ENCODE results near the gene DHRS2.

DHRS2 gene

GRCh38 chr14:23603103-23603502 lies 33.1 kb upstream of the DHRS2 start:
- TF ChIP-seq TCF4 (CRISPR knock-in tag; IDR thresholded peaks at IDR 0.05; ENCODE audit: borderline replicate concordance) (no peak), PATZ1 (CRISPR knock-in tag; IDR thresholded peaks at IDR 0.05; ENCODE audit: borderline replicate concordance) (no peak), ZFP3 (CRISPR knock-in tag; IDR thresholded peaks at IDR 0.05) (no peak), ZNF565 (CRISPR knock-in tag; conservative IDR thresholded peaks at IDR 0.05; ENCODE audit: low read depth) (no peak), SNAI2 (CRISPR knock-in tag; IDR thresholded peaks at IDR 0.05) (no peak), CSDC2 (CRISPR knock-in tag; IDR thresholded peaks at IDR 0.05) (no peak), BACH2 (CRISPR knock-in tag; IDR thresholded peaks at IDR 0.05; ENCODE audit: borderline replicate concordance) (no peak), TSHZ2 (CRISPR knock-in tag; IDR thresholded peaks at IDR 0.05) (no peak), PPARA (CRISPR knock-in tag; IDR thresholded peaks at IDR 0.05; ENCODE audit: borderline replicate concordance) (no peak), RARB (CRISPR knock-in tag; IDR thresholded peaks at IDR 0.05) (no peak), CSRNP3 (CRISPR knock-in tag; IDR thresholded peaks at IDR 0.05) (no peak), ARNTL (CRISPR knock-in tag; IDR thresholded peaks at IDR 0.05; ENCODE audit: borderline replicate concordance, low read depth) (no peak), CREB5 (CRISPR knock-in tag; IDR thresholded peaks at IDR 0.05; ENCODE audit: low read depth) (no peak), ESRRG (CRISPR knock-in tag; IDR thresholded peaks at IDR 0.05) (no peak), TOX (CRISPR knock-in tag; IDR thresholded peaks at IDR 0.05; ENCODE audit: borderline replicate concordance) (no peak)
- ATAC-seq = no peak

- no peak for TF ChIP-seq ZC3H10 (CRISPR knock-in tag; IDR thresholded peaks at IDR 0.05)
- no peak for TF ChIP-seq BACH2 (CRISPR knock-in tag; IDR thresholded peaks at IDR 0.05; ENCODE audit: borderline replicate concordance)
- TF ChIP-seq RARB (CRISPR knock-in tag; IDR thresholded peaks at IDR 0.05) = no peak
- TF ChIP-seq ZNF565 (CRISPR knock-in tag; conservative IDR thresholded peaks at IDR 0.05; ENCODE audit: low read depth) = no peak
- no peak for TF ChIP-seq TCF4 (CRISPR knock-in tag; IDR thresholded peaks at IDR 0.05; ENCODE audit: borderline replicate concordance)
- no peak for TF ChIP-seq ARNTL (CRISPR knock-in tag; IDR thresholded peaks at IDR 0.05; ENCODE audit: borderline replicate concordance, low read depth)
- no peak for ATAC-seq
Observed at GRCh38 chr14:23604148-23604547, 32.0 kb upstream of the DHRS2 start.

- ATAC-seq = no peak
- TF ChIP-seq ISL1 (CRISPR knock-in tag; IDR thresholded peaks at IDR 0.05) (no peak), ESRRG (CRISPR knock-in tag; IDR thresholded peaks at IDR 0.05) (no peak), ZFP3 (CRISPR knock-in tag; IDR thresholded peaks at IDR 0.05) (no peak), CSDC2 (CRISPR knock-in tag; IDR thresholded peaks at IDR 0.05) (no peak), ZC3H10 (CRISPR knock-in tag; IDR thresholded peaks at IDR 0.05) (no peak), CSRNP3 (CRISPR knock-in tag; IDR thresholded peaks at IDR 0.05) (no peak), ZNF70 (CRISPR knock-in tag; IDR thresholded peaks at IDR 0.05) (no peak), OSR1 (CRISPR knock-in tag; IDR thresholded peaks at IDR 0.05) (no peak), TOX (CRISPR knock-in tag; IDR thresholded peaks at IDR 0.05; ENCODE audit: borderline replicate concordance) (no peak), ARNTL (CRISPR knock-in tag; IDR thresholded peaks at IDR 0.05; ENCODE audit: borderline replicate concordance, low read depth) (no peak), PATZ1 (CRISPR knock-in tag; IDR thresholded peaks at IDR 0.05; ENCODE audit: borderline replicate concordance) (no peak), CREB5 (CRISPR knock-in tag; IDR thresholded peaks at IDR 0.05; ENCODE audit: low read depth) (no peak), RARB (CRISPR knock-in tag; IDR thresholded peaks at IDR 0.05) (no peak), SNAI2 (CRISPR knock-in tag; IDR thresholded peaks at IDR 0.05) (no peak), PPARA (CRISPR knock-in tag; IDR thresholded peaks at IDR 0.05; ENCODE audit: borderline replicate concordance) (no peak), TCF4 (CRISPR knock-in tag; IDR thresholded peaks at IDR 0.05; ENCODE audit: borderline replicate concordance) (no peak), BACH2 (CRISPR knock-in tag; IDR thresholded peaks at IDR 0.05; ENCODE audit: borderline replicate concordance) (no peak), TSHZ2 (CRISPR knock-in tag; IDR thresholded peaks at IDR 0.05) (no peak)
Observed at GRCh38 chr14:23604675-23605170, 31.4 kb upstream of the DHRS2 start.

All from SK-N-SH treated with all-trans-retinoic acid at 6 μM for 48 hours (cell line).